A549 (cell line): ENCODE results near the gene HTRA2.

ENCODE experiments used
- CBX8 ChIP-seq: fragments of 200-600 bp; sonication (generic); IDR thresholded peaks from 2 replicates; pipeline ENCODE4 v1.6.1; 2016
- CEBPB ChIP-seq, 2 experiments: fragments of >200 bp in 1 of 2; sonication (Bioruptor Twin) in 1 of 2; formaldehyde crosslinking in 1 of 2; IDR thresholded peaks; 2 replicates each; pipeline ENCODE4 v1.6.1; 2012 to 2016
- HDAC2 ChIP-seq: fragments of 200-600 bp; sonication (generic); IDR thresholded peaks from 2 replicates; pipeline ENCODE4 v1.6.1; 2016
- JUNB ChIP-seq: fragments of >200 bp; sonication (Bioruptor Twin); formaldehyde crosslinking; IDR thresholded peaks from 2 replicates; pipeline ENCODE4 v1.6.1; 2016
- MYC ChIP-seq: IDR thresholded peaks from 2 replicates; pipeline ENCODE4 v1.6.1; 2012; ENCODE audit warnings: mild to moderate bottlenecking, inconsistent platforms, low read length, improper control_type of control experiment, borderline replicate concordance
- POLR2A ChIP-seq: IDR thresholded peaks from 2 replicates; pipeline ENCODE4 v1.6.1; 2012; ENCODE audit warnings: mild to moderate bottlenecking, low read length
- POLR2AphosphoS2 ChIP-seq: conservative IDR thresholded peaks from 2 replicates; pipeline ENCODE4 v1.6.1; 2012; ENCODE audit warnings: low read length, improper control_type of control experiment, inconsistent platforms
- RFX5 ChIP-seq: fragments of 450-650 bp; IDR thresholded peaks from 2 replicates; pipeline ENCODE4 v1.7.1; 2014; ENCODE audit warnings: antibody characterized with exemption, mild to moderate bottlenecking, moderate library complexity
- SREBF2 ChIP-seq: fragments of 450-650 bp; IDR thresholded peaks from 2 replicates; pipeline ENCODE4 v1.6.1; 2014; ENCODE audit warnings: mild to moderate bottlenecking, moderate library complexity
- TF ChIP-seq, protein P1 (sequence below): fragments of >200 bp; sonication (Bioruptor Twin); formaldehyde crosslinking; IDR thresholded peaks from 3 replicates; pipeline ENCODE4 v1.5.1; 2016
- TF ChIP-seq, protein P2 (sequence below): fragments of 450-650 bp; IDR thresholded peaks from 2 replicates; pipeline ENCODE4 v1.6.1; 2014; ENCODE audit warnings: antibody characterized with exemption
- TF ChIP-seq, protein P3 (sequence below): fragments of >200 bp; sonication (Bioruptor Twin); formaldehyde crosslinking; IDR thresholded peaks from 3 replicates; pipeline ENCODE4 v1.6.1; 2016
- TF ChIP-seq, protein P4 (sequence below): fragments of 200-600 bp; sonication (generic); IDR thresholded peaks from 2 replicates; pipeline ENCODE4 v1.6.1; 2016; ENCODE audit warnings: antibody characterized with exemption, mild to moderate bottlenecking, moderate library complexity
- TF ChIP-seq, protein P5 (sequence below): IDR thresholded peaks from 2 replicates; pipeline ENCODE4 v1.6.1; 2012

DNA sequence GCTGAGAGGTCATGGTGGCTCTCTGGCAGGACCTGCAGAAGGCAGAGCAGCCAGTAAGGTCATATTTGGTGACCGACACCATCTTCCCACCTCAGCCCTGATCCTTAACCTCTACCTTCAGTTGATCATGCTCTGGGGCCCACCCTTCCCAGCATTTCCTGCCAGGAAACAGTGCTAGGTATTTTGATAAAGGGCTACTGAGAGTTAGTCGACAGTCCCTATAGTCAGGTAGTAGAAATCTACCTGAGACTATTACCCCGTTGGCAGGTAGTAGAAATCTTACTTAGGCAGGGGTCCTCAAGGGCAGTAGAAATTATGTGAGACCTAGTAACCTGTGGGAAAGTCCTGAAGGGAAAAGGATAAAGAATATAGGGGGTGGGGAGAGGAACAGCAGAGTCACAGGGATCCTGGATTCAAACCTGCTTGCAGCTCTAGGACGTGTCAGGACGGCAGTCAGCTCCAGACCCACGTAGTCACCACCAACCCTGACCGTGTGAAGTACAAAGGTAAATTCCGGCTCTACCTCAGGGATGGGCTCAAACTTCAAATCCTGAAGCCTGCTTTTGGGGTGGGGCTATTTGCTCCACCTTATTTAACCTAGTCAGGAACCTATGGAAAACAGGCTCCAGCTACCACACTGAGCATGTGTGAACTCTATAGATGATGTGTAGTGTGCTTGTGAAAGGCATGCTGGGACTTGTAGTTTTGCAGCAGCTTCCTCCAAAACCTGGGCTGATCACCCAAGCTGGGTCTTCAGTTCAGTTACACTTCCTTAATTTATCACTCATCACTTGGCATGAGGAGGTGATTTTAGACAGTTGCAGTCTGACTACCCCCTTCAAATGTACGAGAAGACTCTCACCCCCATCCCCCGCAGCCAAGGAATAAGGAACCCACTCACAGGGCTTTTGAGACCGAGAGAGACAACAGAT, 3.8 kb upstream of the HTRA2 start, which contains the start of gene DQX1:
- TF ChIP-seq, protein P1, sequence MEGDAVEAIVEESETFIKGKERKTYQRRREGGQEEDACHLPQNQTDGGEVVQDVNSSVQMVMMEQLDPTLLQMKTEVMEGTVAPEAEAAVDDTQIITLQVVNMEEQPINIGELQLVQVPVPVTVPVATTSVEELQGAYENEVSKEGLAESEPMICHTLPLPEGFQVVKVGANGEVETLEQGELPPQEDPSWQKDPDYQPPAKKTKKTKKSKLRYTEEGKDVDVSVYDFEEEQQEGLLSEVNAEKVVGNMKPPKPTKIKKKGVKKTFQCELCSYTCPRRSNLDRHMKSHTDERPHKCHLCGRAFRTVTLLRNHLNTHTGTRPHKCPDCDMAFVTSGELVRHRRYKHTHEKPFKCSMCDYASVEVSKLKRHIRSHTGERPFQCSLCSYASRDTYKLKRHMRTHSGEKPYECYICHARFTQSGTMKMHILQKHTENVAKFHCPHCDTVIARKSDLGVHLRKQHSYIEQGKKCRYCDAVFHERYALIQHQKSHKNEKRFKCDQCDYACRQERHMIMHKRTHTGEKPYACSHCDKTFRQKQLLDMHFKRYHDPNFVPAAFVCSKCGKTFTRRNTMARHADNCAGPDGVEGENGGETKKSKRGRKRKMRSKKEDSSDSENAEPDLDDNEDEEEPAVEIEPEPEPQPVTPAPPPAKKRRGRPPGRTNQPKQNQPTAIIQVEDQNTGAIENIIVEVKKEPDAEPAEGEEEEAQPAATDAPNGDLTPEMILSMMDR: no peak
- TF ChIP-seq CBX8: no peak
- no peak for TF ChIP-seq CEBPB (IDR thresholded peaks at IDR 0.05)
- no peak for TF ChIP-seq POLR2AphosphoS2
- TF ChIP-seq SREBF2: no peak
- TF ChIP-seq MYC: no peak
- TF ChIP-seq, protein P2, sequence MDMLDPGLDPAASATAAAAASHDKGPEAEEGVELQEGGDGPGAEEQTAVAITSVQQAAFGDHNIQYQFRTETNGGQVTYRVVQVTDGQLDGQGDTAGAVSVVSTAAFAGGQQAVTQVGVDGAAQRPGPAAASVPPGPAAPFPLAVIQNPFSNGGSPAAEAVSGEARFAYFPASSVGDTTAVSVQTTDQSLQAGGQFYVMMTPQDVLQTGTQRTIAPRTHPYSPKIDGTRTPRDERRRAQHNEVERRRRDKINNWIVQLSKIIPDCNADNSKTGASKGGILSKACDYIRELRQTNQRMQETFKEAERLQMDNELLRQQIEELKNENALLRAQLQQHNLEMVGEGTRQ: no peak
- no peak for TF ChIP-seq POLR2A
- TF ChIP-seq HDAC2: no peak
- no peak for TF ChIP-seq JUNB
- TF ChIP-seq, protein P3, sequence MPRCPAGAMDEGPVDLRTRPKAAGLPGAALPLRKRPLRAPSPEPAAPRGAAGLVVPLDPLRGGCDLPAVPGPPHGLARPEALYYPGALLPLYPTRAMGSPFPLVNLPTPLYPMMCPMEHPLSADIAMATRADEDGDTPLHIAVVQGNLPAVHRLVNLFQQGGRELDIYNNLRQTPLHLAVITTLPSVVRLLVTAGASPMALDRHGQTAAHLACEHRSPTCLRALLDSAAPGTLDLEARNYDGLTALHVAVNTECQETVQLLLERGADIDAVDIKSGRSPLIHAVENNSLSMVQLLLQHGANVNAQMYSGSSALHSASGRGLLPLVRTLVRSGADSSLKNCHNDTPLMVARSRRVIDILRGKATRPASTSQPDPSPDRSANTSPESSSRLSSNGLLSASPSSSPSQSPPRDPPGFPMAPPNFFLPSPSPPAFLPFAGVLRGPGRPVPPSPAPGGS: no peak
- TF ChIP-seq RFX5: no peak
- TF ChIP-seq, protein P4, sequence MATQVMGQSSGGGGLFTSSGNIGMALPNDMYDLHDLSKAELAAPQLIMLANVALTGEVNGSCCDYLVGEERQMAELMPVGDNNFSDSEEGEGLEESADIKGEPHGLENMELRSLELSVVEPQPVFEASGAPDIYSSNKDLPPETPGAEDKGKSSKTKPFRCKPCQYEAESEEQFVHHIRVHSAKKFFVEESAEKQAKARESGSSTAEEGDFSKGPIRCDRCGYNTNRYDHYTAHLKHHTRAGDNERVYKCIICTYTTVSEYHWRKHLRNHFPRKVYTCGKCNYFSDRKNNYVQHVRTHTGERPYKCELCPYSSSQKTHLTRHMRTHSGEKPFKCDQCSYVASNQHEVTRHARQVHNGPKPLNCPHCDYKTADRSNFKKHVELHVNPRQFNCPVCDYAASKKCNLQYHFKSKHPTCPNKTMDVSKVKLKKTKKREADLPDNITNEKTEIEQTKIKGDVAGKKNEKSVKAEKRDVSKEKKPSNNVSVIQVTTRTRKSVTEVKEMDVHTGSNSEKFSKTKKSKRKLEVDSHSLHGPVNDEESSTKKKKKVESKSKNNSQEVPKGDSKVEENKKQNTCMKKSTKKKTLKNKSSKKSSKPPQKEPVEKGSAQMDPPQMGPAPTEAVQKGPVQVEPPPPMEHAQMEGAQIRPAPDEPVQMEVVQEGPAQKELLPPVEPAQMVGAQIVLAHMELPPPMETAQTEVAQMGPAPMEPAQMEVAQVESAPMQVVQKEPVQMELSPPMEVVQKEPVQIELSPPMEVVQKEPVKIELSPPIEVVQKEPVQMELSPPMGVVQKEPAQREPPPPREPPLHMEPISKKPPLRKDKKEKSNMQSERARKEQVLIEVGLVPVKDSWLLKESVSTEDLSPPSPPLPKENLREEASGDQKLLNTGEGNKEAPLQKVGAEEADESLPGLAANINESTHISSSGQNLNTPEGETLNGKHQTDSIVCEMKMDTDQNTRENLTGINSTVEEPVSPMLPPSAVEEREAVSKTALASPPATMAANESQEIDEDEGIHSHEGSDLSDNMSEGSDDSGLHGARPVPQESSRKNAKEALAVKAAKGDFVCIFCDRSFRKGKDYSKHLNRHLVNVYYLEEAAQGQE: no peak
- TF ChIP-seq, protein P5, sequence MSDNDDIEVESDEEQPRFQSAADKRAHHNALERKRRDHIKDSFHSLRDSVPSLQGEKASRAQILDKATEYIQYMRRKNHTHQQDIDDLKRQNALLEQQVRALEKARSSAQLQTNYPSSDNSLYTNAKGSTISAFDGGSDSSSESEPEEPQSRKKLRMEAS: no peak
